Measurements from ENCODE around the gene TOX4. TPM values are rescaled to one million over a fixed set of nuclear protein-coding genes. Genes with fewer than 3 reads are reported as not detected.
A peak's percentile ranks its signal among the peaks of the same experiment; 100 is the strongest.

The TOX4 gene
- total and polyA plus RNA-seq, 2 of the 4 experiments (the other 2 are of a cell fraction): 26.7 to 56.6 TPM

GRCh38 chr14:21475767-21476522 is 1.1 kb upstream of the TOX4 start:
- H3K27ac ChIP-seq (ENCODE audit: insufficient read depth, low read length): peak overlapping the region; percentile 90
- WGBS, 2 experiments (ENCODE audit: extremely low coverage in 2 of 2, insufficient read length in 1 of 2): 100% methylated on average over 1 of the region's 10 CpGs; no CpG with 5 or more reads in 1 of the 2 experiments
- intact Hi-C loops (cut with micrococcal nuclease) (loop anchor here (2.0 kb wide), 1 partner anchor 39 kb away; no protein-coding TSS in a partner anchor), in situ Hi-C loops (cut with MboI; ENCODE audit: low sequenced_read_pairs) (no loop called here), dilution Hi-C loops (cut with HindIII; ENCODE audit: low sequenced_read_pairs, unreplicated experiment) (no loop called here)
- no peak overlapping the region for H2BK20ac ChIP-seq (ENCODE audit: low read depth, low read length)
- BruUV-seq (replicated peaks): no TSS peak
- H4K8ac ChIP-seq (ENCODE audit: low read depth in 2 of 2, low read length in 2 of 2): peak overlapping the region; percentile 87 to 98; a peak in 3 of 4 replicates
- no peaks in the 10 kb centered on the region; the same call in 1 of the 2 replicates for H3K4me1 ChIP-seq (ENCODE audit: control insufficient read depth, insufficient read depth, low read length)
- peak overlapping the region; percentile 95 for H2AFZ ChIP-seq (replicated peaks; ENCODE audit: low read length, poor library complexity)
- no peaks in the 10 kb centered on the region for H4K20me1 ChIP-seq (ENCODE audit: insufficient read depth, low read length)
- peak overlapping the region; percentile 89 for H4K5ac ChIP-seq (ENCODE audit: low read depth, low read length)
- peak overlapping the region; percentile 90 for H2AK9ac ChIP-seq (replicated peaks; ENCODE audit: low read depth, low read length, poor library complexity)
- TF ChIP-seq POLR2A (IDR thresholded peaks at IDR 0.05; ENCODE audit: low read depth, low read length) (no peak), ELK1 (IDR thresholded peaks at IDR 0.05; ENCODE audit: borderline replicate concordance, low read depth, low read length) (no peak), BHLHE40 (IDR thresholded peaks at IDR 0.05; ENCODE audit: low read depth, low read length) (no peak), USF2 (IDR thresholded peaks at IDR 0.05; ENCODE audit: low read depth, low read length) (no peak), FOS (IDR thresholded peaks at IDR 0.05; ENCODE audit: low read depth, low read length) (no peak), CEBPB (IDR thresholded peaks at IDR 0.05; ENCODE audit: low read depth, low read length) (no peak), CTCF (conservative IDR thresholded peaks at IDR 0.05; ENCODE audit: low read depth, low read length) (no peak)
- no peak for DNase-seq
- H3K4me3 ChIP-seq (ENCODE audit: insufficient read depth, low read depth, low read length): peak overlapping the region; percentile 89
- peak overlapping the region; percentile 90 for H3K9ac ChIP-seq (ENCODE audit: low read depth, low read length)
- peak overlapping the region; percentile 31; the same call in 1 of the 2 replicates for H2BK120ac ChIP-seq (ENCODE audit: low read depth, low read length)
- H3K56ac ChIP-seq (ENCODE audit: extremely low read depth, insufficient read depth, low read length): peak overlapping the region; percentile 80
- H3K36me3 ChIP-seq (ENCODE audit: control insufficient read depth, insufficient read depth, low read length): peaks cover 2% of the 10 kb centered on the region
- peak overlapping the region; percentile 68 for H3K18ac ChIP-seq (ENCODE audit: low read depth, low read length)
- peaks cover 8 to 30% of the 10 kb centered on the region in 2 experiments for H3K79me1 ChIP-seq (ENCODE audit: low read depth in 1 of 2, low read length in 2 of 2)
- H2BK15ac ChIP-seq (ENCODE audit: low read depth, low read length): no peak overlapping the region; the same call in 2 of the 3 replicates
- H3K4ac ChIP-seq (ENCODE audit: low read depth, low read length): peak overlapping the region; percentile 84
- POLR2A ChIA-PET (ENCODE audit: unreplicated experiment): no interaction called here
- H3K14ac ChIP-seq (replicated peaks; ENCODE audit: low read depth, low read length): peak overlapping the region; percentile 74; the same call in 1 of the 2 replicates
- no peak overlapping the region for H2AK5ac ChIP-seq (ENCODE audit: low read depth, low read length)
- no peaks in the 10 kb centered on the region for H3K27me3 ChIP-seq (ENCODE audit: control insufficient read depth, insufficient read depth, low read length)
- H3K9me1 ChIP-seq (ENCODE audit: insufficient read depth, low read length): no peaks in the 10 kb centered on the region
- H4K91ac ChIP-seq (ENCODE audit: insufficient read depth, low read depth, low read length): peak overlapping the region; percentile 81
- H3K9me3 ChIP-seq (ENCODE audit: control insufficient read depth, insufficient read depth, low read length): no peaks in the 10 kb centered on the region
- peak overlapping the region; percentile 79 for H2BK5ac ChIP-seq (ENCODE audit: low read depth, low read length, poor library complexity, severe bottlenecking)
- H3K23ac ChIP-seq (ENCODE audit: low read depth, low read length): peak overlapping the region; percentile 73
- CTCF ChIA-PET: interaction anchor here (1.5 to 2.7 kb wide), 2 partner anchors 22 to 41 kb away, joined by 3 to 10 read pairs; no protein-coding TSS in a partner anchor
- H3K4me2 ChIP-seq (ENCODE audit: low read depth, low read length): peak overlapping the region; percentile 91
- no peak for ATAC-seq (ENCODE audit: low read depth)

Measured in IMR-90 (cell line).